Osteocyte (in vitro differentiated cells): ENCODE results near the gene CDCP2. TPM values are rescaled to one million over a fixed set of nuclear protein-coding genes. Genes with fewer than 3 reads are reported as not detected.
A peak's percentile ranks its signal among the peaks of the same experiment; 100 is the strongest.

ENCODE experiments used
- DNase-seq: peaks from one replicate; pipeline ENCODE4 v3.0.0; 2021; ENCODE audit warnings: mixed read lengths; ENCODE audit not compliant: unreplicated experiment; ENCODE audit errors: extremely low spot score
- H3K27ac Mint-ChIP-seq: one replicate; pipeline ENCODE4 v1.8.0; 2021; ENCODE audit warnings: mild to moderate bottlenecking, mixed read lengths; ENCODE audit not compliant: unreplicated experiment
- H3K27me3 Mint-ChIP-seq: one replicate; pipeline ENCODE4 v1.8.0; 2021; ENCODE audit warnings: mixed read lengths; ENCODE audit not compliant: unreplicated experiment
- H3K36me3 Mint-ChIP-seq: one replicate; pipeline ENCODE4 v1.8.0; 2021; ENCODE audit warnings: mixed read lengths; ENCODE audit not compliant: unreplicated experiment
- H3K4me1 Mint-ChIP-seq: one replicate; pipeline ENCODE4 v1.8.0; 2021; ENCODE audit warnings: mixed read lengths; ENCODE audit not compliant: unreplicated experiment
- H3K4me3 Mint-ChIP-seq: one replicate; pipeline ENCODE4 v1.8.0; 2021; ENCODE audit warnings: mild to moderate bottlenecking, moderate library complexity, mixed read lengths; ENCODE audit not compliant: unreplicated experiment
- H3K9me3 Mint-ChIP-seq: one replicate; pipeline ENCODE4 v1.8.0; 2021; ENCODE audit warnings: mixed read lengths; ENCODE audit not compliant: unreplicated experiment
- long read RNA-seq: library from polyadenylated mRNA; unstranded; transcript quantifications from one replicate; pipeline ENCODE4 v2.0.0, GENCODE V29; 2021
- total RNA-seq: library from RNA; stranded (reverse); gene quantifications from 2 replicates; pipeline ENCODE4 v1.2.1, GENCODE V29; 2021
- TF ChIP-seq, protein P1 (sequence below): fragments of 200-600 bp; sonication (generic); IDR thresholded peaks from 2 replicates; pipeline ENCODE4 v1.5.0; 2021; ENCODE audit warnings: antibody characterized with exemption, mild to moderate bottlenecking, moderate library complexity

The CDCP2 gene
- total RNA-seq, result not detected in 2 replicates
- long read RNA-seq, result 0 reads

GRCh38 chr1:54152696-54153095, at the start of gene CDCP2:
Gene CDCP2 (minus strand): TSS chr1:54153000. CDS start chr1:54152922, 78 bp downstream.
- Mint-ChIP-seq H3K9me3 (no peaks in the 10 kb centered on the region), H3K4me1 (peaks cover 12% of the 10 kb centered on the region), H3K36me3 (no peaks in the 10 kb centered on the region), H3K27me3 (no peaks in the 10 kb centered on the region), H3K4me3 (no peak within 1 kb of the TSS), H3K27ac (peak within 1 kb of the TSS; percentile 38)
- TF ChIP-seq, protein P1, sequence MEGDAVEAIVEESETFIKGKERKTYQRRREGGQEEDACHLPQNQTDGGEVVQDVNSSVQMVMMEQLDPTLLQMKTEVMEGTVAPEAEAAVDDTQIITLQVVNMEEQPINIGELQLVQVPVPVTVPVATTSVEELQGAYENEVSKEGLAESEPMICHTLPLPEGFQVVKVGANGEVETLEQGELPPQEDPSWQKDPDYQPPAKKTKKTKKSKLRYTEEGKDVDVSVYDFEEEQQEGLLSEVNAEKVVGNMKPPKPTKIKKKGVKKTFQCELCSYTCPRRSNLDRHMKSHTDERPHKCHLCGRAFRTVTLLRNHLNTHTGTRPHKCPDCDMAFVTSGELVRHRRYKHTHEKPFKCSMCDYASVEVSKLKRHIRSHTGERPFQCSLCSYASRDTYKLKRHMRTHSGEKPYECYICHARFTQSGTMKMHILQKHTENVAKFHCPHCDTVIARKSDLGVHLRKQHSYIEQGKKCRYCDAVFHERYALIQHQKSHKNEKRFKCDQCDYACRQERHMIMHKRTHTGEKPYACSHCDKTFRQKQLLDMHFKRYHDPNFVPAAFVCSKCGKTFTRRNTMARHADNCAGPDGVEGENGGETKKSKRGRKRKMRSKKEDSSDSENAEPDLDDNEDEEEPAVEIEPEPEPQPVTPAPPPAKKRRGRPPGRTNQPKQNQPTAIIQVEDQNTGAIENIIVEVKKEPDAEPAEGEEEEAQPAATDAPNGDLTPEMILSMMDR, result no peak
- no peak for DNase-seq

DNA sequence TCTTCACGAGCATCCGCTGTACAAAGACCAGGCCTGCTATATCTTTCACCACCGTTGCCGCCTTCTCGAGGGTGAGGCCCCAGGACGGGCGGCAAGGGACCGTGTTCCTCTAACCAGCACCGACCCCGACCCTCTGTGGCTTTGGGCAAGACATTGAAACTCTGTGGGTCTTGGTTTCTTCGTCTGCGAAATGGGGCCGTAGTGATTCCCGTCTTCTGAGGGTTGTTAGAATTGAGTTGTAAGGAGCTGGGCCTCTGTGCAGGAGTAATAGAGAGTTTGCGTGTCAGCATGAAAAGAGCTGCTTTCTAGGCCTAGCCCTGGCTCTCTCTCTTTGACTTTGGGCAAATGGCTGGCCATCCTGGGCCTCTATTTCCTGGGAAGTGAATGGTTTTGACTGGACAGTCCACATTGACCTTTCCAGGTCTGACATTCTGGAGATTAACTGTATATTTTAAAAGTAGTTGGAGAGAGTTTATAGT, 47.8 kb upstream of the CDCP2 start:
- peak overlapping the region; percentile 84 for H3K27ac Mint-ChIP-seq
- DNase-seq, result no peak
- TF ChIP-seq, protein P1, result no peak

GRCh38 chr1:54199765-54200518, 47.1 kb upstream of the CDCP2 start, which contains the start of the genes CYB5RL and MRPL37:
Gene CYB5RL (minus strand): TSS chr1:54200030. CDS start chr1:54195616, 4,414 bp downstream.
Gene MRPL37 (plus strand): TSS chr1:54200167. CDS start chr1:54200244, 77 bp downstream.
- H3K27me3 Mint-ChIP-seq, result no peaks in the 10 kb centered on the region

More for the DNA sequence above, 47.8 kb upstream of the CDCP2 start:
- Mint-ChIP-seq H3K4me3 (peak overlapping the region; percentile 87), H3K9me3 (no peaks in the 10 kb centered on the region), H3K27me3 (no peaks in the 10 kb centered on the region), H3K36me3 (peaks cover 9% of the 10 kb centered on the region), H3K4me1 (peaks cover 28% of the 10 kb centered on the region)

GRCh38 chr1:54199151-54199764, 46.5 kb upstream of the CDCP2 start:
- H3K4me1 Mint-ChIP-seq, result peaks cover 28% of the 10 kb centered on the region
- DNase-seq, result no peak
- no peaks in the 10 kb centered on the region for H3K27me3 Mint-ChIP-seq
- no peaks in the 10 kb centered on the region for H3K9me3 Mint-ChIP-seq
- H3K4me3 Mint-ChIP-seq, result peak overlapping the region; percentile 87
- peak overlapping the region; percentile 60 for H3K27ac Mint-ChIP-seq
- TF ChIP-seq, protein P1, result no peak
- H3K36me3 Mint-ChIP-seq, result peaks cover 9% of the 10 kb centered on the region

More at GRCh38 chr1:54199765-54200518, 47.1 kb upstream of the CDCP2 start, which contains the start of the genes CYB5RL and MRPL37:
- Mint-ChIP-seq H3K9me3 (no peaks in the 10 kb centered on the region), H3K4me1 (peaks cover 28% of the 10 kb centered on the region), H3K36me3 (peaks cover 6% of the 10 kb centered on the region), H3K27ac (peak within 1 kb of the TSS; percentile 84), H3K4me3 (peak within 1 kb of the TSS; percentile 87)
- DNase-seq, result peak; percentile 95
- TF ChIP-seq, protein P1, result no peak

DNA sequence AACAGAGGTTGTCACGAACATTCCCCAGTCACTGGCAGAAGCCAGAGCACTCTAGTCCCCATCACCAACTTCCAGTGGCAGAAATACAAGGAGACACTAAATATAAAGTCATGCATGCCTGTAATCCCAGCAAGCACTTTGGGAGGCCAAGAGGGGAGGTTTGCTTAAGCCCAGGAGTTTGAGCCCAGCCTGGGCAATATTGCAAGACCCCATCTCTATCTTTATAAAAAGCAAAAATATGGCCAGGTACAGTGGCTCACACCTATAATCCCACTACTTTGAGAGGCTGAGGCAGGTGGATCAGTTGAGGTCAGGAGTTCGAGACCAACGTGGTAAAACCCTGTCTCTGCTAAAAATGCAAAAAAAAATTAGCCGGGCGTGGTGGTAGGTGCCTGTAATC, 40.7 kb upstream of the CDCP2 start:
- Mint-ChIP-seq H3K27me3 (no peaks in the 10 kb centered on the region), H3K27ac (no peak overlapping the region), H3K36me3 (peaks cover 21% of the 10 kb centered on the region), H3K4me3 (no peak overlapping the region), H3K9me3 (no peaks in the 10 kb centered on the region), H3K4me1 (no peaks in the 10 kb centered on the region)
- TF ChIP-seq, protein P1, result no peak
- DNase-seq, result no peak
